Dendritic cell treated with granulocyte-macrophage colony-stimulating factor and Interleukin-4, amounts not matched to agents 40 ng/mL and 50 ng/mL, for 4 days (primary cell): Measurements from ENCODE around the gene LARP1.
"Not testable (repeated sequence)": the region's sequence is repeated elsewhere in the genome, so short reads cannot be mapped to it uniquely, and the experiment has no call there.

ENCODE experiments used
- H3K27ac Mint-ChIP-seq: one replicate; pipeline ENCODE4 v1.8.0; 2022; ENCODE audit warnings: mild to moderate bottlenecking, mixed read lengths
- H3K27me3 Mint-ChIP-seq: one replicate; pipeline ENCODE4 v1.8.0; 2022; ENCODE audit warnings: mild to moderate bottlenecking, mixed read lengths
- H3K36me3 Mint-ChIP-seq: one replicate; pipeline ENCODE4 v1.8.0; 2022; ENCODE audit warnings: low read depth, mixed read lengths
- H3K4me1 Mint-ChIP-seq: one replicate; pipeline ENCODE4 v1.8.0; 2022; ENCODE audit warnings: low read depth, mixed read lengths
- H3K4me3 Mint-ChIP-seq: one replicate; pipeline ENCODE4 v1.8.0; 2022; ENCODE audit warnings: mild to moderate bottlenecking, moderate library complexity, mixed read lengths
- H3K9me3 Mint-ChIP-seq: one replicate; pipeline ENCODE4 v1.8.0; 2022; ENCODE audit warnings: mixed read lengths
- intact Hi-C: fragments of 100-400 bp; cut with micrococcal nuclease; formaldehyde crosslinking; loops from one replicate; pipeline ENCODE4 v1.15.0; 2022

LARP1 gene

GRCh38 chr5:154745349-154745748 lies 9.8 kb upstream of the LARP1 start:
- H3K27ac Mint-ChIP-seq, result no peak overlapping the region
- no peaks in the 10 kb centered on the region for H3K9me3 Mint-ChIP-seq
- intact Hi-C loops, result no loop called here
- no peaks in the 10 kb centered on the region for H3K27me3 Mint-ChIP-seq
- H3K4me1 Mint-ChIP-seq, result no peaks in the 10 kb centered on the region
- no peaks in the 10 kb centered on the region for H3K36me3 Mint-ChIP-seq
- H3K4me3 Mint-ChIP-seq, result no peak overlapping the region

- intact Hi-C loops, result no loop called here
- Mint-ChIP-seq H3K4me1 (peaks cover 13% of the 10 kb centered on the region), H3K36me3 (no peaks in the 10 kb centered on the region), H3K27ac (peak overlapping the region; percentile 3), H3K27me3 (no peaks in the 10 kb centered on the region), H3K9me3 (no peaks in the 10 kb centered on the region), H3K4me3 (no peak overlapping the region)
These were observed 5.7 kb upstream of the LARP1 start for GRCh38 chr5:154749491-154749890.

GRCh38 chr5:154750641-154751040 lies 4.5 kb upstream of the LARP1 start:
- H3K27ac Mint-ChIP-seq, H3K4me3 Mint-ChIP-seq, H3K9me3 Mint-ChIP-seq, H3K36me3 Mint-ChIP-seq, H3K27me3 Mint-ChIP-seq: not testable (repeated sequence)
- intact Hi-C loops, result loop anchor here (10.0 kb wide), 2 partner anchors 184 to 306 kb away; partner anchors contain the start of genes GEMIN5 and SAP30L
- H3K4me1 Mint-ChIP-seq, result peaks cover 18% of the 10 kb centered on the region

GRCh38 chr5:154751854-154752253 lies 3.3 kb upstream of the LARP1 start:
- H3K4me3 Mint-ChIP-seq, result no peak overlapping the region
- no peaks in the 10 kb centered on the region for H3K9me3 Mint-ChIP-seq
- intact Hi-C loops, result loop anchor here (10.0 kb wide), 2 partner anchors 183 to 307 kb away; partner anchors contain the start of genes GEMIN5 and SAP30L
- H3K27ac Mint-ChIP-seq, result no peak overlapping the region
- no peaks in the 10 kb centered on the region for H3K27me3 Mint-ChIP-seq
- H3K4me1 Mint-ChIP-seq, result peaks cover 18% of the 10 kb centered on the region
- H3K36me3 Mint-ChIP-seq, result peaks cover 10% of the 10 kb centered on the region

- Mint-ChIP-seq H3K27me3 (no peaks in the 10 kb centered on the region), H3K4me1 (peaks cover 36% of the 10 kb centered on the region), H3K9me3 (no peaks in the 10 kb centered on the region), H3K27ac (peak overlapping the region; percentile 96), H3K36me3 (peaks cover 17% of the 10 kb centered on the region), H3K4me3 (no peak overlapping the region)
- intact Hi-C loops, result loop anchor here (2.0 to 10.0 kb wide), 3 partner anchors 71 to 309 kb away; partner anchors contain the start of genes GEMIN5 and SAP30L
These were observed 1.4 kb upstream of the LARP1 start for GRCh38 chr5:154753792-154754191.

DNA sequence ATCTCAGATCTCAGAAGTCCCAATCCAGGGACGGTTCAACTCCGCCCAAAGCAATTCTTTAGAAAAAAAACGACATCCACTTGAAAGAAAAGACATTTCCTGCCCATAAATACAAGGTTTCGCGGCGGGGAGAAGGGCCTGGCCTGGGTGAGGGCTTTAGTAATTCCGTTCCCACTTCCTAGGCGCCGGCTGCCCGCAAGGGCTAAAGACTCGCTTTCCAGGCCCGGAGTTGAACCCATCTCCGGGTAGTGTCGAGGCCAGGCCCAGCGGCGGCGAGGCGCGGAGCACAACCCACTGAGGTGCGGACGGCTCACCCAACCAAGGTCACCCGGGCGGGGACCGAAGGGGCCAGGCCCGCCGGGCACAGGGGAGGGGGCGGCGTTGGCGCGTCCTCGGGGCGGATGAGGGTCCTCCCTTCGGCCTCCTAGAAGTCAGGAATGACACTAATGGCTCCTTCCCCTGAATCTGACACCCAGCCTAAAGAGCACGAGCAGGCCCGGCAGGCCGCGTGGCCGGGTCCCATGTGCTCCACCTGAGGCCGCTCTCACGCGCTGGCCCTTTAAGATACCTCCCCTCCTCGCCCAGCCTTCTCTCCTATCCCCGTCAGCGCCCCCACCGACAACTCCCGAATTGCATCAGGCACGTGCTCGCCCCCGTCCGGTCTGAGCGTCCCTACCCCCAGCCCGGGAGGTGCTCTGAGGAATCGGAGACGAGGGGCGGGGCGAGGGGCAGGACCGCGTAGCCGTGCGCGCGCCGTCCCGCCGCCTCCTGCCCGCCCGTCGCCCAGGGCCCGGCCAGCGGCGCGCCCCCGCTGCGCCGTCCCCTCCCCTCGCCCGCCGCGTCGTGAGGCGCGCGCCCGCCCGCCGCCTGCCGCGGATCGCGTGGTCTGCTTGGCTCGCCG lies 467 bp upstream of the LARP1 start:
- Mint-ChIP-seq H3K36me3 (peaks cover 17% of the 10 kb centered on the region), H3K4me1 (peaks cover 45% of the 10 kb centered on the region), H3K27ac (peak overlapping the region; percentile 96), H3K9me3 (no peaks in the 10 kb centered on the region), H3K27me3 (no peaks in the 10 kb centered on the region), H3K4me3 (peak overlapping the region; percentile 95)
- intact Hi-C loops, result loop anchor here (1.0 to 10.0 kb wide), 4 partner anchors 72 to 310 kb away; partner anchors contain the start of genes CNOT8, GEMIN5 and SAP30L

DNA sequence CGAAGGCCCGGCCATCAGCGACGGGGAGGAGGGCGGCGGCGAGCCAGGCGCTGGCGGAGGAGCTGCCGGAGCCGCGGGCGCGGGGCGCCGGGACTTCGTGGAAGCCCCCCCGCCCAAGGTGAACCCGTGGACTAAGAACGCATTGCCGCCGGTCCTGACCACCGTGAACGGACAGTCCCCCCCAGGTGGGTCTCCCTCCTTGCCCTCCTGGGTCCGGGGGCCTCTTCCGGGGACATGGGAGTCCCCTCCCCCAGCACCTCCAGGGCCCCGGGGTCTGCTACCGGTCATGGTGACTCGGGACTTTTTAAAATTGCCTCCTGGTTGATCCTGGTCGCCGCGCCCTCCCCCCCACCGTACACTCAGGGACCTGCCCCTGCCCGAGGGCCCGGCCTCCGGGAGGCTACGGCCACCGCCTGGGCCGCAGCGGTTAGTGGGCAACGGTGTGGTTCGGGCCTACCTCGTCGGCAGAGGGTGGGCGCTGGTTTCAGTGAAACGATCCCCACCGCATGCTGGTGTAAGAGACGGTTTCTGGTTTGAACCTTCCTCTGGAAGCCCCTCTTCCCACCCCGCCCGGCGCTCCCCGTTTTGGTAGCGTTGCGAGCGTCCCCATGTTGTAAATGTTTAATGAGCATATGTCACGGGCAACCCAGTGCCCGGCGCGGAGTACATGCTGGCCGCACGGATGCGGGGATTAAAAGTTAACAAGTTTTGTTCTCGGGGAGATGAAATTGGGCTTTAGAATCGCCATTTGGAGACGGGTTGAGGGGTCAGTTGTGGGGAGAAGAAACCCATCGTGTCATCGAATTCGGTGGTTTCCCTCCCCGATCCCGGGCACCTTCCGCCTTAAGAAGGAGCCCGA lies 1.1 kb downstream of the LARP1 start:
- no peaks in the 10 kb centered on the region for H3K27me3 Mint-ChIP-seq
- intact Hi-C loops, result loop anchor here (10.0 kb wide), 2 partner anchors 179 to 311 kb away; partner anchors contain the start of genes GEMIN5 and SAP30L
- H3K4me3 Mint-ChIP-seq, result peak overlapping the region; percentile 95
- peak overlapping the region; percentile 96 for H3K27ac Mint-ChIP-seq
- peaks cover 17% of the 10 kb centered on the region for H3K36me3 Mint-ChIP-seq
- peaks cover 58% of the 10 kb centered on the region for H3K4me1 Mint-ChIP-seq
- H3K9me3 Mint-ChIP-seq, result no peaks in the 10 kb centered on the region

GRCh38 chr5:154756868-154757813 lies 2.0 kb downstream of the LARP1 start:
- Mint-ChIP-seq H3K4me3 (peak overlapping the region; percentile 95), H3K4me1 (peaks cover 67% of the 10 kb centered on the region), H3K36me3 (peaks cover 23% of the 10 kb centered on the region), H3K27me3 (no peaks in the 10 kb centered on the region), H3K27ac (peak overlapping the region; percentile 96), H3K9me3 (no peaks in the 10 kb centered on the region)
- intact Hi-C loops, result loop anchor here (10.0 kb wide), 2 partner anchors 178 to 312 kb away; partner anchors contain the start of genes GEMIN5 and SAP30L

DNA sequence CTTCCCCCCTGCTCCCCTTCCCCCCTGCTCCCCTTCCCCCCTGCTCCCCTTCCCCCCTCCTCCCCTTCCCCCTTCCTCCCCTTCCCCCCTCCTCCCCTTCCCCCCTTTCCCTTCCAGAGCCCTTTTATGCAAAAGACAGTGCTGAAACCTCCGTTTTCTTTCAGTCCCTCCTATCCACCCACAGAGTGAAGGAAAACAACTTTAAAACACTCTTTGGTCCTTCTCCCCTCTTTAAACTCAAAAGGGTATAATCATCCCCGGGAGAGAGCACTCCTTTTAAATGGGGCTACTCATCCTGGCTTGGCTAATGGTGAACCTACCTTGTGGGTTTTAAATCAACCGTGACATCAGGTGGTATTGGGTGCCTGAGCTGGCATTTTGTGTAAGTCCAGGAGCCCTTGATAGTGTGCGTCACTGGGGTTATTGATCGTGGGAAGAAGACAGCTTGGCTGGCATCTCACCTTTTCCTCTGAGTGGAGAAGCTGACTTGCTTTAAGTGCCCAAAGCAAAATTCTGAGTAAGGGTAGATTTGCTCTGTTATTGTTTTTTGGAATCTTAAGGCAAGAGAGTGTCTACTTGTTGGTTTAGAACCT lies 2.7 kb downstream of the LARP1 start:
- intact Hi-C loops, result loop anchor here (10.0 kb wide), 2 partner anchors 177 to 313 kb away; partner anchors contain the start of genes GEMIN5 and SAP30L
- Mint-ChIP-seq H3K4me1 (peaks cover 72% of the 10 kb centered on the region), H3K27me3 (no peaks in the 10 kb centered on the region), H3K9me3 (no peaks in the 10 kb centered on the region), H3K36me3 (peaks cover 23% of the 10 kb centered on the region), H3K27ac (peak overlapping the region; percentile 96), H3K4me3 (peak overlapping the region; percentile 68)

DNA sequence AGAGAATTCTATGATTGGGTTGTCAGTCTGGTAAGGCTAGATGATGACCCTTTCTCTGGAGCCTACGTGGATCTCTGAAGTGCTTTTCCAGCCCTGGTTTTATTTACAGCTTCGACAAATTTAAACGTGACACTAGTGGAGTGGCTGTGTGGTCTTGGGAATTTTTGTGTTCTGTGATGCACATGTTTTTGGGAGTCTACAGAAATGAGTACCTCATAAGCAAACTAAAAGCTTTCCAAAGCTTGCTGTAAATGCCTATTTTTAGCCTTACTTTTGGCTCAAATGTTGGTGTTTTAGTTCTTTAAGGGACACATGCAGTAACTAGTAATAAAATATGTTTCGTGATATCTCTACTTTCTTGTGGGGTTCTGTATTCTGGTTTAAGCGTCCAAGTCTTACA lies 3.3 kb downstream of the LARP1 start:
- intact Hi-C loops, result loop anchor here (10.0 kb wide), 2 partner anchors 176 to 314 kb away; partner anchors contain the start of genes GEMIN5 and SAP30L
- H3K9me3 Mint-ChIP-seq, result no peaks in the 10 kb centered on the region
- H3K4me1 Mint-ChIP-seq, result peaks cover 73% of the 10 kb centered on the region

DNA sequence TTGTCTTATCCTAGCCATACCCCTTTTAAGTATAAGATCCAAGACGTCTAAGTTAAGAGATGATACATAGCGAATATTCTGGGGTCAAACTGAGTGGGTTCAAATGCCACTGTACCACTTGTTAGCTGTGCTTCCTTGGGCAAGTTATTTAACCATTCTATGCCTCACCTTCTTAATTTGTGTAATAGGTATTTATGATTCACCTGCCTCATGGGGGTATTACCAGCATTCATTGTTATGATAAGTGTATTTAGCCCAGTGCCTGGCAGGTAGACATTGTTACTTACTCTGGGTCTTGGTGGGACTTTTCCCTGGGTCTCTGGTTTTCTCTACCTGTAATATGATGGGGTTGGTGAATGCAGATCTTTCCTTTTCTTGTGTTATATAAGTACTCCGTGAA lies 3.8 kb downstream of the LARP1 start:
- no peaks in the 10 kb centered on the region for H3K9me3 Mint-ChIP-seq
- H3K27me3 Mint-ChIP-seq, result no peaks in the 10 kb centered on the region
- peaks cover 23% of the 10 kb centered on the region for H3K36me3 Mint-ChIP-seq
- H3K27ac Mint-ChIP-seq, result no peak overlapping the region
- intact Hi-C loops, result loop anchor here (10.0 kb wide), 2 partner anchors 176 to 314 kb away; partner anchors contain the start of genes GEMIN5 and SAP30L
- H3K4me1 Mint-ChIP-seq, result peaks cover 69% of the 10 kb centered on the region
- H3K4me3 Mint-ChIP-seq, result no peak overlapping the region

More for the DNA sequence above, 3.3 kb downstream of the LARP1 start:
- Mint-ChIP-seq H3K27me3 (no peaks in the 10 kb centered on the region), H3K27ac (no peak overlapping the region), H3K36me3 (peaks cover 23% of the 10 kb centered on the region), H3K4me3 (peak overlapping the region; percentile 26)

GRCh38 chr5:154759868-154760267 lies 4.7 kb downstream of the LARP1 start:
- H3K4me3 Mint-ChIP-seq, H3K27me3 Mint-ChIP-seq, H3K27ac Mint-ChIP-seq, H3K9me3 Mint-ChIP-seq: not testable (repeated sequence)
- intact Hi-C loops, result loop anchor here (10.0 kb wide), 3 partner anchors 55 to 315 kb away; partner anchors contain the start of genes GEMIN5 and SAP30L
- H3K36me3 Mint-ChIP-seq, result peaks cover 23% of the 10 kb centered on the region
- peaks cover 63% of the 10 kb centered on the region for H3K4me1 Mint-ChIP-seq
